ENCODE measurements around the gene ST7. TPM values are rescaled to one million over a fixed set of nuclear protein-coding genes. Genes with fewer than 3 reads are reported as not detected.

Gene ST7
- total RNA-seq, 1 donor from 2014 or later = 17.0 TPM

DNA sequence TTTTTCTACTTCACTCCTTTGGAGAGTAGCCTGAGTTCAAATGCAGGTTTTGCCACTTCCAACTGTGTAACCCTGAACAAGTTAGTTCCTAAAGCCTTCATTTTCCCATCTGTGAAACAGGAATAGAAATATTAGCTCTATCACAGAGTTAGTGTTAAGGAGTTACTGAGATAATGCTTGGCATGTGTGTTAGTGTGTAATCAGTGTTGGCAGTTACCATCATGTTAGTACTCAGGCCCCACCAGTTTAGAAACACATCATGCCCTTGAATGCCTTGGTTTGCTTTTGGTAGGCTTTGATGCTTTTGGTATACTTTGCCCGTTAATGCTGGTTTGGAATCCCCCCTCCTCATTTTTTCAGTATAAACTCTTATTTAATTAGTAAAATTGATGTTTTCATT, 249.9 kb downstream of the ST7 start:
- DNase-seq (ENCODE audit: low read depth) = no peak
- no peak overlapping the region for H3K4me3 ChIP-seq (ENCODE audit: low read depth, low read length)
- TF ChIP-seq, protein P1, sequence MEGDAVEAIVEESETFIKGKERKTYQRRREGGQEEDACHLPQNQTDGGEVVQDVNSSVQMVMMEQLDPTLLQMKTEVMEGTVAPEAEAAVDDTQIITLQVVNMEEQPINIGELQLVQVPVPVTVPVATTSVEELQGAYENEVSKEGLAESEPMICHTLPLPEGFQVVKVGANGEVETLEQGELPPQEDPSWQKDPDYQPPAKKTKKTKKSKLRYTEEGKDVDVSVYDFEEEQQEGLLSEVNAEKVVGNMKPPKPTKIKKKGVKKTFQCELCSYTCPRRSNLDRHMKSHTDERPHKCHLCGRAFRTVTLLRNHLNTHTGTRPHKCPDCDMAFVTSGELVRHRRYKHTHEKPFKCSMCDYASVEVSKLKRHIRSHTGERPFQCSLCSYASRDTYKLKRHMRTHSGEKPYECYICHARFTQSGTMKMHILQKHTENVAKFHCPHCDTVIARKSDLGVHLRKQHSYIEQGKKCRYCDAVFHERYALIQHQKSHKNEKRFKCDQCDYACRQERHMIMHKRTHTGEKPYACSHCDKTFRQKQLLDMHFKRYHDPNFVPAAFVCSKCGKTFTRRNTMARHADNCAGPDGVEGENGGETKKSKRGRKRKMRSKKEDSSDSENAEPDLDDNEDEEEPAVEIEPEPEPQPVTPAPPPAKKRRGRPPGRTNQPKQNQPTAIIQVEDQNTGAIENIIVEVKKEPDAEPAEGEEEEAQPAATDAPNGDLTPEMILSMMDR (IDR thresholded peaks at IDR 0.05; ENCODE audit: insufficient read depth, low read length, poor library complexity, severe bottlenecking) = no peak
- H3K36me3 ChIP-seq (ENCODE audit: control insufficient read depth, insufficient read depth, low read length) = no peaks in the 10 kb centered on the region
- no peaks in the 10 kb centered on the region for H3K27me3 ChIP-seq (ENCODE audit: control insufficient read depth, insufficient read depth, low read length)

DNA sequence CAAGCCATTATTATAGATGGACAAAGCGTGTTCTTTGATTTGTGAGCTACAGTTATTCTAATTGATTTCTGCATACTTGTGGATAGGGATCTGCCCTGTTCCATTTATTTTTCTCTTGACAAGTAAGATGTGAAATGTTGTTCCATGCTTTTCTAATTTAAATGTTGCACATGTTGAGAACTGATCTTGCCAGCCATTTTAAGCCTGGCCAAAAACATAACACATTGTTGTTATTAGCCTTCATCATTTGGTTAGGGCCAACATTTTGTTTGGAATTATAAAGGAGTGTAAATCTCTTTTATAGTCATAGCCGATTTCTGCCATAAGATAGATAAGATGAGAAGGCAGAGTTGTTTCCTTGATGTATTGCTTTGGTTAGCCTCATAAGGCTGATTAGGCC, 252.6 kb downstream of the ST7 start:
- TF ChIP-seq, protein P1 (IDR thresholded peaks at IDR 0.05; ENCODE audit: insufficient read depth, low read length, poor library complexity, severe bottlenecking) = no peak
- no peak overlapping the region for H3K4me3 ChIP-seq (ENCODE audit: low read depth, low read length)
- no peak for DNase-seq (ENCODE audit: low read depth)
- no peaks in the 10 kb centered on the region for H3K36me3 ChIP-seq (ENCODE audit: control insufficient read depth, insufficient read depth, low read length)
- H3K27me3 ChIP-seq (ENCODE audit: control insufficient read depth, insufficient read depth, low read length) = no peaks in the 10 kb centered on the region

DNA sequence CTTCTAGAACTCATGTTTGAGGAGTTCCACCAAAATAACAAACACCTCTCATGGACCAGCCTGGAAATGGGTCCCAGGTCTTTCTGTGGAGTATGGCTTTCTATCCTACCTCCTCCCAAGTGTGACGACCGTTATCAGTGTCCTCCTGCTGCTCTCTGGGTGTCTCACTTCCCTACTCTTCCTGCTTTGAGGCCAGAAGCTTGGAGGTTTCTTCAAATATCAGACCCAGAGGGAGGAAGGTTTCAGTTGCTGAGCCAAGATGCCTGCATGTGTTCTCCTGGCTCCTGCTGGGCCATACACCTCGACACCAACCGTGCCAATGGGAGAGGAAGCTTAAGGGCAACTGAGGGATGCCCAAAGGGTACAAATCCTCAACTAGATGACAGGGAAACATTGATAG, 255.0 kb downstream of the ST7 start:
- no peak for DNase-seq (ENCODE audit: low read depth)
- TF ChIP-seq, protein P1 (IDR thresholded peaks at IDR 0.05; ENCODE audit: insufficient read depth, low read length, poor library complexity, severe bottlenecking) = no peak
- H3K36me3 ChIP-seq (ENCODE audit: control insufficient read depth, insufficient read depth, low read length) = no peaks in the 10 kb centered on the region
- no peaks in the 10 kb centered on the region for H3K27me3 ChIP-seq (ENCODE audit: control insufficient read depth, insufficient read depth, low read length)
- no peak overlapping the region for H3K4me3 ChIP-seq (ENCODE audit: low read depth, low read length)

DNA sequence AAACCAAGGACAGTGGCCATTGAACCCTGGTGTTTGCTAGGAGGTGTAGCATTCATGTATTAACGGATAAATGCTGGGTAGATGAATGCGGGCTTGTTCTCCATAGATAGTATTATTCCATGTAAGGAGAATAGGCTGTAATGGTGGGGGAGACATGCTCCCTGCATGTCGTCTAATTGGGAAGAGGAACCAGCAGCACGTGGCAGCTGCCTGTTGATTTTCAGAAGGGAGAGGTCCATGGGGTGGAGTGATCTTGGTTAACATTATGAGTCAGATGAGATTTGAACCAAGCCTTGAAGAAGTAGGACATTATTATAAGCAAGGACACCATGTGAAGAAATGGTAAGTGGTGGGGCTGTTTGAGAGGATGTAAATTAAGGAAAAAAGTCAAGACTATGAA, 257.1 kb downstream of the ST7 start:
- H3K27me3 ChIP-seq (ENCODE audit: control insufficient read depth, insufficient read depth, low read length) = no peaks in the 10 kb centered on the region
- TF ChIP-seq, protein P1 (IDR thresholded peaks at IDR 0.05; ENCODE audit: insufficient read depth, low read length, poor library complexity, severe bottlenecking) = no peak
- no peaks in the 10 kb centered on the region for H3K36me3 ChIP-seq (ENCODE audit: control insufficient read depth, insufficient read depth, low read length)
- no peak for DNase-seq (ENCODE audit: low read depth)
- no peak overlapping the region for H3K4me3 ChIP-seq (ENCODE audit: low read depth, low read length)

DNA sequence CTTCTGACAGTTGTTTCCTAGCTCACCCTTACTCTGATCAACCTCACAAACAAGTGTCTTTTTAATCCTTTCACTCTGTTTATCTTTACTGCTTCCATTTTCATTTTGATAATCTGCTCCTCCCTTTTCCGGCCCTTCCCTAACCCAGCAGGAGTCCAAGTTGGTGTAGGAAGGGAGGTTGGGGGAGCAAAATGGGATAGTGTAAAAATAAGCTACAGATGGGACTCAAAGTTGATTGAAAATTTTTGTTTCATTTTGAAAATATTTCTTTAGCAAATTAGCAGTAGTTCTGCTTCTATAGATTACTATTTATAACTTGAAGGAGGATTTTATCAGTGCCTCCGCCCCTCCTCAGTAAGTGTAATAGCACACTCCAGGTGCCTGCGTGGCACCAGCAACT, 257.6 kb downstream of the ST7 start:
- TF ChIP-seq, protein P1 (IDR thresholded peaks at IDR 0.05; ENCODE audit: insufficient read depth, low read length, poor library complexity, severe bottlenecking) = no peak
- no peaks in the 10 kb centered on the region for H3K36me3 ChIP-seq (ENCODE audit: control insufficient read depth, insufficient read depth, low read length)
- DNase-seq (ENCODE audit: low read depth) = no peak
- H3K4me3 ChIP-seq (ENCODE audit: low read depth, low read length) = no peak overlapping the region
- no peaks in the 10 kb centered on the region for H3K27me3 ChIP-seq (ENCODE audit: control insufficient read depth, insufficient read depth, low read length)

DNA sequence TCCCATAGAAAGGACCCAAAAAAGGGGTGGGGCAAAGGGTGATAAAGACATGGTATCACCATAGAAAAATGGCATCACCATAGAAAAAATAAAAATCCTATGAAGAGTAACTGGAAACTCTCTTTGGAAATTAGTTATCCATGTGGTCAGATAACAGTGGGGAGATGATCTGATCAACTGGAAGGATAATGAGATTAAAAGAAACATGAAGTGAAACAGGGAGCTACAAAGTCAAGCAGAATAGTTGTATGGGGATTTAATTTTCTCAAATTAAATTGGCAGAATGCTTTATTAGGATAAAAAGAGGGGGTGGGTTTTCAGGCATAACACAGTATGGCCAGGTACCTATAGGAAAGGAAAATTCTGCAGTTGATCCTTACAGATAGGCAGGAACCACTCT, 258.3 kb downstream of the ST7 start:
- Histone ChIP-seq H3K36me3 (ENCODE audit: control insufficient read depth, insufficient read depth, low read length) (no peaks in the 10 kb centered on the region), H3K4me3 (ENCODE audit: low read depth, low read length) (no peak overlapping the region), H3K27me3 (ENCODE audit: control insufficient read depth, insufficient read depth, low read length) (no peaks in the 10 kb centered on the region)
- TF ChIP-seq, protein P1 (IDR thresholded peaks at IDR 0.05; ENCODE audit: insufficient read depth, low read length, poor library complexity, severe bottlenecking) = no peak
- no peak for DNase-seq (ENCODE audit: low read depth)

All from kidney epithelial cell (primary cell).